SJCRH30 (cell line): Measurements from ENCODE around the gene CASP7. TPM values are rescaled to one million over a fixed set of nuclear protein-coding genes. Genes with fewer than 3 reads are reported as not detected.

Source experiments
- DNase-seq, 2 experiments: peaks; one replicate each; pipeline ENCODE4 v3.0.0-alpha.2; 2015 to 2020
- H3K27ac ChIP-seq: fragments of 250-450 bp; sonication (Bioruptor Pico); 2 replicates; pipeline ENCODE4 v1.5.1; 2020; ENCODE audit warnings: mild to moderate bottlenecking, moderate library complexity
- H3K27me3 ChIP-seq: fragments of 250-450 bp; sonication (Bioruptor Pico); 2 replicates; pipeline ENCODE4 v1.5.1; 2020; ENCODE audit warnings: mild to moderate bottlenecking, moderate library complexity
- H3K36me3 ChIP-seq: fragments of 250-450 bp; sonication (Bioruptor Pico); 2 replicates; pipeline ENCODE4 v1.5.1; 2020; ENCODE audit warnings: mild to moderate bottlenecking, moderate library complexity
- H3K4me1 ChIP-seq: fragments of 250-450 bp; sonication (Bioruptor Pico); 2 replicates; pipeline ENCODE4 v1.5.1; 2020; ENCODE audit warnings: mild to moderate bottlenecking, moderate library complexity
- H3K4me3 ChIP-seq: fragments of 250-450 bp; sonication (Bioruptor Pico); 2 replicates; pipeline ENCODE4 v1.5.1; 2020; ENCODE audit warnings: mild to moderate bottlenecking, moderate library complexity
- H3K9me3 ChIP-seq: fragments of 250-450 bp; sonication (Bioruptor Pico); replicated peaks from 2 replicates; pipeline ENCODE4 v1.5.1; 2020; ENCODE audit warnings: mild to moderate bottlenecking, moderate library complexity
- total RNA-seq: library from RNA; depleted of rRNA; stranded (reverse); fragments of >200 nt; shearing (Covaris generic); gene quantifications from 2 replicates; pipeline ENCODE4 v1.2.3, GENCODE V29; 2014

CASP7 gene
- total RNA-seq, 1 experiment from 2014 or later: 38.1 TPM

- H3K27me3 ChIP-seq: no peaks in the 10 kb centered on the region
- H3K4me3 ChIP-seq: no peak overlapping the region
- no peak overlapping the region for H3K27ac ChIP-seq
- H3K4me1 ChIP-seq: no peaks in the 10 kb centered on the region
- peaks cover 22% of the 10 kb centered on the region for H3K36me3 ChIP-seq
- H3K9me3 ChIP-seq: peaks cover 31% of the 10 kb centered on the region
- DNase-seq: no peak
These were observed 9.3 kb downstream of the CASP7 start for GRCh38 chr10:113689057-113689456.

- Histone ChIP-seq H3K27me3 (no peaks in the 10 kb centered on the region), H3K36me3 (peaks cover 22% of the 10 kb centered on the region), H3K27ac (no peak overlapping the region), H3K4me3 (no peak overlapping the region), H3K4me1 (no peaks in the 10 kb centered on the region), H3K9me3 (peaks cover 32% of the 10 kb centered on the region)
- DNase-seq: no peak
These were observed 9.9 kb downstream of the CASP7 start for GRCh38 chr10:113689574-113689973.

- Histone ChIP-seq H3K4me1 (no peaks in the 10 kb centered on the region), H3K36me3 (peaks cover 32% of the 10 kb centered on the region), H3K27ac (no peak overlapping the region), H3K4me3 (no peak overlapping the region), H3K27me3 (no peaks in the 10 kb centered on the region), H3K9me3 (peaks cover 27% of the 10 kb centered on the region)
- DNase-seq: no peak
These were observed 11.0 kb downstream of the CASP7 start for GRCh38 chr10:113690749-113691148.

GRCh38 chr10:113691381-113691780 is 11.7 kb downstream of the CASP7 start:
- no peak for DNase-seq
- Histone ChIP-seq H3K4me3 (no peak overlapping the region), H3K9me3 (peaks cover 25% of the 10 kb centered on the region), H3K4me1 (no peaks in the 10 kb centered on the region), H3K36me3 (peaks cover 30% of the 10 kb centered on the region), H3K27ac (no peak overlapping the region), H3K27me3 (no peaks in the 10 kb centered on the region)

- DNase-seq: no peak
- H3K9me3 ChIP-seq: peaks cover 16% of the 10 kb centered on the region
- no peak overlapping the region for H3K27ac ChIP-seq
- no peak overlapping the region for H3K4me3 ChIP-seq
- H3K27me3 ChIP-seq: no peaks in the 10 kb centered on the region
- peaks cover 31% of the 10 kb centered on the region for H3K36me3 ChIP-seq
- no peaks in the 10 kb centered on the region for H3K4me1 ChIP-seq
These were observed 12.6 kb downstream of the CASP7 start for GRCh38 chr10:113692271-113692670.

- no peak overlapping the region for H3K27ac ChIP-seq
- H3K4me1 ChIP-seq: no peaks in the 10 kb centered on the region
- H3K36me3 ChIP-seq: peaks cover 39% of the 10 kb centered on the region
- H3K27me3 ChIP-seq: no peaks in the 10 kb centered on the region
- peaks cover 14% of the 10 kb centered on the region for H3K9me3 ChIP-seq
- no peak for DNase-seq
- H3K4me3 ChIP-seq: no peak overlapping the region
These were observed 13.6 kb downstream of the CASP7 start for GRCh38 chr10:113693348-113693747.

GRCh38 chr10:113695691-113696090 is 16.0 kb downstream of the CASP7 start:
- Histone ChIP-seq H3K27me3 (no peaks in the 10 kb centered on the region), H3K4me1 (no peaks in the 10 kb centered on the region), H3K27ac (no peak overlapping the region), H3K9me3 (peaks cover 14% of the 10 kb centered on the region), H3K36me3 (peaks cover 43% of the 10 kb centered on the region), H3K4me3 (no peak overlapping the region)
- DNase-seq: no peak

GRCh38 chr10:113697595-113697994 is 17.9 kb downstream of the CASP7 start:
- Histone ChIP-seq H3K36me3 (peaks cover 36% of the 10 kb centered on the region), H3K4me3 (no peak overlapping the region), H3K4me1 (no peaks in the 10 kb centered on the region), H3K27me3 (no peaks in the 10 kb centered on the region), H3K27ac (no peak overlapping the region), H3K9me3 (peaks cover 11% of the 10 kb centered on the region)
- DNase-seq: no peak

- no peak overlapping the region for H3K4me3 ChIP-seq
- peak in 1 of 2 experiments; percentile 75 for DNase-seq
- peaks cover 5% of the 10 kb centered on the region for H3K36me3 ChIP-seq
- H3K27me3 ChIP-seq: no peaks in the 10 kb centered on the region
- no peak overlapping the region for H3K27ac ChIP-seq
- H3K4me1 ChIP-seq: peaks cover 9% of the 10 kb centered on the region
- H3K9me3 ChIP-seq: no peaks in the 10 kb centered on the region
These were observed 25.1 kb downstream of the CASP7 start for GRCh38 chr10:113704637-113705343.

- Histone ChIP-seq H3K36me3 (peaks cover 4% of the 10 kb centered on the region), H3K9me3 (no peaks in the 10 kb centered on the region), H3K27ac (no peak overlapping the region), H3K4me1 (peaks cover 14% of the 10 kb centered on the region), H3K27me3 (no peaks in the 10 kb centered on the region), H3K4me3 (no peak overlapping the region)
- no peak for DNase-seq
These were observed 25.6 kb downstream of the CASP7 start for GRCh38 chr10:113705344-113705652.

- Histone ChIP-seq H3K27me3 (no peaks in the 10 kb centered on the region), H3K36me3 (peaks cover 8% of the 10 kb centered on the region; the same call in 1 of the 2 replicates), H3K4me3 (no peak overlapping the region), H3K27ac (no peak overlapping the region), H3K9me3 (no peaks in the 10 kb centered on the region), H3K4me1 (peaks cover 26% of the 10 kb centered on the region)
- DNase-seq: no peak
These were observed 26.9 kb downstream of the CASP7 start for GRCh38 chr10:113706623-113707022.

GRCh38 chr10:113708640-113709039 is 28.9 kb downstream of the CASP7 start:
- Histone ChIP-seq H3K36me3 (peaks cover 8% of the 10 kb centered on the region; the same call in 1 of the 2 replicates), H3K4me3 (no peak overlapping the region)

GRCh38 chr10:113709221-113709838 is 29.6 kb downstream of the CASP7 start:
- H3K4me3 ChIP-seq: no peak overlapping the region
- H3K9me3 ChIP-seq: no peaks in the 10 kb centered on the region
- H3K27me3 ChIP-seq: no peaks in the 10 kb centered on the region
- H3K4me1 ChIP-seq: peaks cover 28% of the 10 kb centered on the region
- H3K36me3 ChIP-seq: peaks cover 8% of the 10 kb centered on the region; the same call in 1 of the 2 replicates
- peak; percentile 42 to 60 for DNase-seq
- no peak overlapping the region for H3K27ac ChIP-seq

More at GRCh38 chr10:113708640-113709039, 28.9 kb downstream of the CASP7 start:
- DNase-seq: no peak
- Histone ChIP-seq H3K27me3 (no peaks in the 10 kb centered on the region), H3K9me3 (no peaks in the 10 kb centered on the region), H3K4me1 (peaks cover 28% of the 10 kb centered on the region), H3K27ac (no peak overlapping the region)

GRCh38 chr10:113711142-113711541 is 31.4 kb downstream of the CASP7 start:
- DNase-seq: peak; percentile 25 to 59
- H3K4me1 ChIP-seq: peaks cover 28% of the 10 kb centered on the region

GRCh38 chr10:113712024-113712423 is 32.3 kb downstream of the CASP7 start:
- Histone ChIP-seq H3K4me3 (no peak overlapping the region), H3K4me1 (peaks cover 28% of the 10 kb centered on the region), H3K27ac (no peak overlapping the region), H3K36me3 (peaks cover 10% of the 10 kb centered on the region; the same call in 1 of the 2 replicates), H3K27me3 (no peaks in the 10 kb centered on the region), H3K9me3 (no peaks in the 10 kb centered on the region)
- no peak for DNase-seq

More at GRCh38 chr10:113711142-113711541, 31.4 kb downstream of the CASP7 start:
- no peak overlapping the region for H3K27ac ChIP-seq
- H3K27me3 ChIP-seq: no peaks in the 10 kb centered on the region
- peaks cover 8% of the 10 kb centered on the region; the same call in 1 of the 2 replicates for H3K36me3 ChIP-seq
- no peak overlapping the region for H3K4me3 ChIP-seq
- no peaks in the 10 kb centered on the region for H3K9me3 ChIP-seq
